OCI-LY7 (cell line): ENCODE measurements around the gene ANKRD9.

Source experiments
- EZH2phosphoT487 ChIP-seq: fragments of 200-600 bp; sonication (generic); IDR thresholded peaks from 2 replicates; pipeline ENCODE4 v1.6.1; 2018; ENCODE audit warnings: low read depth, borderline replicate concordance, mild to moderate bottlenecking, mixed run types, antibody characterized with exemption, low read length, moderate library complexity, mixed read lengths
- TF ChIP-seq, protein P1 (sequence below): fragments of 200-600 bp; sonication (generic); conservative IDR thresholded peaks from 2 replicates; pipeline ENCODE4 v1.5.1; 2014; ENCODE audit warnings: mild to moderate bottlenecking, antibody characterized with exemption, low read length, moderate library complexity, mixed read lengths

DNA sequence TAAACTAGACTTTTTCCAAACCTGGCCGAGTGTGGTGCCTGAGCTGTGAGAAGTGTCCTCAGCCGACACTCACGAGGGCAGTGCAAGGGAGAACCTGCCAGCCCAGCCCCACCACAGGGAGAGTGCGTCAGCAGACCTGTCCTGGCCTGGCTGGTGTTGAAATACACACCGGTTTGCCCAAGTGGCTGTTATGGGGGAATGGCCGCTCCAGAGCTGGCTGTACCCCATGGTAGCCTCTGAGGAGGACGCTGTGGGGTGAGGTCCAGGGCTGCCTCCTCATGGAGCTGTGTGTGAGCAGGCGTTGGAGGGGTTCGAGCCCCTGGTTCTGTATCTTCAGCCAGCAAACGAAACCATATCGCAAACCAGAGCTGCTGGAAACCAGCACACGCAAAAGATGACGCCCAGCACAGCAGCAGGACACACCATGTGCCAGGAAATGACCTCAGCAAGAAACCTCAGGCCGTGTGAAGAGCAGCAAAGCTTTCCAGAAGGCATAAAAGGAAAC lies 9.4 kb downstream of the ANKRD9 start:
- TF ChIP-seq, protein P1, sequence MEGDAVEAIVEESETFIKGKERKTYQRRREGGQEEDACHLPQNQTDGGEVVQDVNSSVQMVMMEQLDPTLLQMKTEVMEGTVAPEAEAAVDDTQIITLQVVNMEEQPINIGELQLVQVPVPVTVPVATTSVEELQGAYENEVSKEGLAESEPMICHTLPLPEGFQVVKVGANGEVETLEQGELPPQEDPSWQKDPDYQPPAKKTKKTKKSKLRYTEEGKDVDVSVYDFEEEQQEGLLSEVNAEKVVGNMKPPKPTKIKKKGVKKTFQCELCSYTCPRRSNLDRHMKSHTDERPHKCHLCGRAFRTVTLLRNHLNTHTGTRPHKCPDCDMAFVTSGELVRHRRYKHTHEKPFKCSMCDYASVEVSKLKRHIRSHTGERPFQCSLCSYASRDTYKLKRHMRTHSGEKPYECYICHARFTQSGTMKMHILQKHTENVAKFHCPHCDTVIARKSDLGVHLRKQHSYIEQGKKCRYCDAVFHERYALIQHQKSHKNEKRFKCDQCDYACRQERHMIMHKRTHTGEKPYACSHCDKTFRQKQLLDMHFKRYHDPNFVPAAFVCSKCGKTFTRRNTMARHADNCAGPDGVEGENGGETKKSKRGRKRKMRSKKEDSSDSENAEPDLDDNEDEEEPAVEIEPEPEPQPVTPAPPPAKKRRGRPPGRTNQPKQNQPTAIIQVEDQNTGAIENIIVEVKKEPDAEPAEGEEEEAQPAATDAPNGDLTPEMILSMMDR: no peak
- TF ChIP-seq EZH2phosphoT487: no peak
